Esophagus muscularis mucosa (tissue), 4 donors: ENCODE measurements around the gene NTRK3.

Source experiments
- CTCF ChIP-seq, 3 experiments: fragments of 200-600 bp in 2 of 3; fragments of 450-650 bp in 1 of 3; sonication (generic) in 2 of 3; IDR thresholded peaks; one replicate each; pipeline ENCODE4 v1.5.1; 2017 to 2019; ENCODE audit warnings: antibody characterized with exemption in 3 of 3, mild to moderate bottlenecking in 2 of 3, moderate library complexity in 1 of 3
- EP300 ChIP-seq: sonication (generic); formaldehyde crosslinking; IDR thresholded peaks from one replicate; pipeline ENCODE4 v1.6.1; 2017; ENCODE audit warnings: antibody characterized with exemption
- POLR2A ChIP-seq: fragments of 450-650 bp; IDR thresholded peaks from one replicate; pipeline ENCODE4 v1.6.1; 2017; ENCODE audit warnings: antibody characterized with exemption, moderate library complexity, mild to moderate bottlenecking, low read depth
- POLR2AphosphoS5 ChIP-seq, 2 donors: sonication (generic); formaldehyde crosslinking; IDR thresholded peaks; one replicate each; pipeline ENCODE4 v1.6.1; 2017; ENCODE audit warnings: antibody characterized with exemption in 2 of 2

- TF ChIP-seq EP300 = no peak
- TF ChIP-seq POLR2A = no peak
- no peak for TF ChIP-seq CTCF (IDR thresholded peaks at IDR 0.05)
- no peak for TF ChIP-seq POLR2AphosphoS5 (IDR thresholded peaks at IDR 0.05)
Measured at GRCh38 chr15:87931584-87931983, 325.0 kb downstream of the NTRK3 start.
